Tibial artery (tissue), 4 donors: ENCODE results near the gene PPP2R3A.
"Not testable (repeated sequence)": the region's sequence is repeated elsewhere in the genome, so short reads cannot be mapped to it uniquely, and the experiment has no call there.

Experiments used
- DNase-seq, 2 donors: peaks; one replicate each; pipeline ENCODE4 v3.0.0-alpha.2; 2019
- H3K27ac ChIP-seq, 2 donors: fragments of 200-600 bp; sonication (generic) in 1 of 2; 1 replicate in 1 of 2; 2 replicates in 1 of 2; pipeline ENCODE4 v1.5.1; 2018 to 2019; ENCODE audit warnings: mild to moderate bottlenecking in 1 of 2
- H3K27me3 ChIP-seq, 2 donors: fragments of 200-600 bp; sonication (generic) in 1 of 2; one replicate each; pipeline versions ENCODE4 v1.5.1 to v1.6.0; 2016 to 2019
- H3K36me3 ChIP-seq, 3 donors: fragments of 200-600 bp; sonication (generic) in 2 of 3; one replicate each; pipeline ENCODE4 v1.5.1; 2016 to 2019; ENCODE audit warnings: mild to moderate bottlenecking in 2 of 3
- H3K4me1 ChIP-seq, 4 donors: fragments of 200-600 bp; sonication (generic) in 2 of 4; 1 replicate in 3 of 4; 2 replicates in 1 of 4; pipeline ENCODE4 v1.5.1; 2016 to 2019
- H3K4me3 ChIP-seq, 2 donors: fragments of 200-600 bp; sonication (generic) in 1 of 2; 1 replicate in 1 of 2; 2 replicates in 1 of 2; pipeline ENCODE4 v1.5.1; 2018 to 2019; ENCODE audit warnings: mild to moderate bottlenecking in 2 of 2
- H3K9me3 ChIP-seq, 3 donors: fragments of 200-600 bp; sonication (generic) in 1 of 3; one replicate each; pipeline ENCODE4 v1.5.1; 2016 to 2019
- CTCF ChIP-seq, 2 experiments: fragments of 200-600 bp in 1 of 2; fragments of 450-650 bp in 1 of 2; IDR thresholded peaks; one replicate each; pipeline ENCODE4 v1.5.1; 2017 to 2019; ENCODE audit warnings: antibody characterized with exemption in 2 of 2, mild to moderate bottlenecking in 1 of 2, moderate library complexity in 1 of 2
- intact Hi-C: fragments of 100-400 bp; cut with DNase I; formaldehyde crosslinking; loops from one replicate; pipeline ENCODE4 v1.15.0; 2023; ENCODE audit warnings: low total_unique reads

Gene PPP2R3A

GRCh38 chr3:136152176-136152843, 186.8 kb downstream of the PPP2R3A start:
- Histone ChIP-seq H3K27ac (no peak overlapping the region), H3K27me3 (no peaks in the 10 kb centered on the region), H3K9me3 (no peaks in the 10 kb centered on the region), H3K4me3 (no peak overlapping the region), H3K4me1 (peaks cover 0 to 42% (median 3%) of the 10 kb centered on the region in 4 donors), H3K36me3 (peaks cover 0 to 15% (median 15%) of the 10 kb centered on the region in 3 donors)
- TF ChIP-seq CTCF (IDR thresholded peaks at IDR 0.05): no peak
- intact Hi-C loops: no loop called here
- no peak for DNase-seq

GRCh38 chr3:136152963-136153362, 187.4 kb downstream of the PPP2R3A start:
- no peak for TF ChIP-seq CTCF (IDR thresholded peaks at IDR 0.05)
- no peaks in the 10 kb centered on the region for H3K27me3 ChIP-seq
- no peak overlapping the region for H3K27ac ChIP-seq
- no peak overlapping the region for H3K4me3 ChIP-seq
- H3K9me3 ChIP-seq: no peaks in the 10 kb centered on the region
- peaks cover 0 to 39% (median 3%) of the 10 kb centered on the region in 4 donors for H3K4me1 ChIP-seq
- intact Hi-C loops: no loop called here
- no peak for DNase-seq
- H3K36me3 ChIP-seq: peaks cover 0 to 15% (median 15%) of the 10 kb centered on the region in 3 donors

GRCh38 chr3:136161516-136161915, 196.0 kb downstream of the PPP2R3A start:
- peaks cover 0 to 54% (median 11%) of the 10 kb centered on the region in 4 donors for H3K4me1 ChIP-seq
- intact Hi-C loops: no loop called here

GRCh38 chr3:136162322-136162721, 196.8 kb downstream of the PPP2R3A start:
- H3K36me3 ChIP-seq: no peaks in the 10 kb centered on the region
- TF ChIP-seq CTCF (IDR thresholded peaks at IDR 0.05): no peak
- intact Hi-C loops: no loop called here
- no peak overlapping the region for H3K27ac ChIP-seq
- peaks cover 0 to 55% (median 13%) of the 10 kb centered on the region in 4 donors for H3K4me1 ChIP-seq
- H3K9me3 ChIP-seq: no peaks in the 10 kb centered on the region
- DNase-seq: no peak
- no peaks in the 10 kb centered on the region for H3K27me3 ChIP-seq
- H3K4me3 ChIP-seq: no peak overlapping the region

More at GRCh38 chr3:136161516-136161915, 196.0 kb downstream of the PPP2R3A start:
- TF ChIP-seq CTCF (IDR thresholded peaks at IDR 0.05): no peak
- Histone ChIP-seq H3K36me3 (no peaks in the 10 kb centered on the region), H3K27ac (no peak overlapping the region), H3K27me3 (no peaks in the 10 kb centered on the region), H3K9me3 (no peaks in the 10 kb centered on the region), H3K4me3 (no peak overlapping the region)
- DNase-seq: no peak

GRCh38 chr3:136163607-136164006, 198.1 kb downstream of the PPP2R3A start:
- H3K27me3 ChIP-seq, DNase-seq, H3K27ac ChIP-seq, H3K4me3 ChIP-seq, intact Hi-C loops, H3K9me3 ChIP-seq, H3K36me3 ChIP-seq: not testable (repeated sequence)
- peaks cover 0 to 55% (median 13%) of the 10 kb centered on the region in 4 donors for H3K4me1 ChIP-seq

GRCh38 chr3:136166507-136166906, 201.0 kb downstream of the PPP2R3A start:
- intact Hi-C loops: no loop called here
- Histone ChIP-seq H3K4me3 (no peak overlapping the region), H3K9me3 (no peaks in the 10 kb centered on the region), H3K27ac (no peak overlapping the region), H3K36me3 (no peaks in the 10 kb centered on the region), H3K27me3 (no peaks in the 10 kb centered on the region), H3K4me1 (peaks cover 0 to 66% (median 16%) of the 10 kb centered on the region in 4 donors)
- no peak for TF ChIP-seq CTCF (IDR thresholded peaks at IDR 0.05)
- no peak for DNase-seq

- H3K27ac ChIP-seq, H3K4me3 ChIP-seq, H3K36me3 ChIP-seq, intact Hi-C loops, DNase-seq, H3K27me3 ChIP-seq, H3K9me3 ChIP-seq: not testable (repeated sequence)
- peaks cover 0 to 62% (median 19%) of the 10 kb centered on the region in 4 donors for H3K4me1 ChIP-seq
Measured at GRCh38 chr3:136168236-136168635, 202.7 kb downstream of the PPP2R3A start.
